Neuron (in vitro differentiated cells): ENCODE measurements around the gene ZFHX2.

Source experiments
- H2AFZ ChIP-seq: one replicate; pipeline ENCODE4 v1.6.1; 2013; ENCODE audit warnings: low read depth, mild to moderate bottlenecking, inconsistent platforms, low read length, moderate library complexity
- H3K27me3 ChIP-seq: one replicate; pipeline ENCODE4 v1.6.1; 2013; ENCODE audit warnings: low read length; ENCODE audit not compliant: insufficient read depth
- H3K36me3 ChIP-seq: one replicate; pipeline ENCODE4 v1.6.1; 2013; ENCODE audit warnings: low read length; ENCODE audit not compliant: insufficient read depth
- H3K4me1 ChIP-seq: one replicate; pipeline ENCODE4 v1.6.1; 2013; ENCODE audit warnings: low read length; ENCODE audit not compliant: insufficient read depth
- H3K4me3 ChIP-seq: 2 replicates; pipeline ENCODE4 v1.5.1; 2013; ENCODE audit warnings: mild to moderate bottlenecking, low read length, moderate library complexity
- H3K9me3 ChIP-seq: one replicate; pipeline ENCODE4 v1.6.1; 2013; ENCODE audit warnings: low read length

ZFHX2 gene

GRCh38 chr14:23492618-23493272 lies 58.8 kb downstream of the ZFHX2 start:
- H3K9me3 ChIP-seq: no peaks in the 10 kb centered on the region
- no peak overlapping the region for H2AFZ ChIP-seq
- H3K36me3 ChIP-seq: no peaks in the 10 kb centered on the region
- H3K27me3 ChIP-seq: no peaks in the 10 kb centered on the region
- H3K4me3 ChIP-seq: no peak overlapping the region
- H3K4me1 ChIP-seq: peaks cover 9% of the 10 kb centered on the region

- Histone ChIP-seq H3K9me3 (no peaks in the 10 kb centered on the region), H3K27me3 (no peaks in the 10 kb centered on the region), H2AFZ (no peak overlapping the region), H3K4me1 (peaks cover 6% of the 10 kb centered on the region), H3K36me3 (peaks cover 2% of the 10 kb centered on the region), H3K4me3 (no peak overlapping the region)
Measured at GRCh38 chr14:23487216-23487615, 64.3 kb downstream of the ZFHX2 start.

GRCh38 chr14:23486036-23486435 lies 65.5 kb downstream of the ZFHX2 start:
- Histone ChIP-seq H3K4me3 (no peak overlapping the region), H2AFZ (no peak overlapping the region), H3K27me3 (no peaks in the 10 kb centered on the region), H3K36me3 (peaks cover 2% of the 10 kb centered on the region), H3K4me1 (peaks cover 13% of the 10 kb centered on the region), H3K9me3 (no peaks in the 10 kb centered on the region)

GRCh38 chr14:23485326-23485725 lies 66.2 kb downstream of the ZFHX2 start:
- Histone ChIP-seq H3K36me3 (peaks cover 2% of the 10 kb centered on the region), H3K4me1 (peaks cover 13% of the 10 kb centered on the region), H3K9me3 (no peaks in the 10 kb centered on the region), H3K27me3 (no peaks in the 10 kb centered on the region), H3K4me3 (no peak overlapping the region), H2AFZ (no peak overlapping the region)

GRCh38 chr14:23483236-23483854 lies 68.2 kb downstream of the ZFHX2 start:
- H3K4me1 ChIP-seq: peaks cover 13% of the 10 kb centered on the region
- no peak overlapping the region for H3K4me3 ChIP-seq
- H3K36me3 ChIP-seq: peaks cover 6% of the 10 kb centered on the region
- H3K27me3 ChIP-seq: no peaks in the 10 kb centered on the region
- no peaks in the 10 kb centered on the region for H3K9me3 ChIP-seq
- H2AFZ ChIP-seq: no peak overlapping the region

- Histone ChIP-seq H3K36me3 (peaks cover 10% of the 10 kb centered on the region), H3K4me3 (no peak overlapping the region), H3K9me3 (no peaks in the 10 kb centered on the region), H3K4me1 (peaks cover 13% of the 10 kb centered on the region), H2AFZ (no peak overlapping the region), H3K27me3 (no peaks in the 10 kb centered on the region)
Measured at GRCh38 chr14:23482823-23483148, 68.8 kb downstream of the ZFHX2 start.

GRCh38 chr14:23481979-23482822 lies 69.4 kb downstream of the ZFHX2 start:
- Histone ChIP-seq H3K36me3 (peaks cover 16% of the 10 kb centered on the region), H3K4me3 (no peak overlapping the region), H2AFZ (no peak overlapping the region), H3K4me1 (peaks cover 13% of the 10 kb centered on the region), H3K9me3 (no peaks in the 10 kb centered on the region), H3K27me3 (no peaks in the 10 kb centered on the region)

GRCh38 chr14:23481362-23481970 lies 70.1 kb downstream of the ZFHX2 start:
- Histone ChIP-seq H2AFZ (no peak overlapping the region), H3K4me3 (no peak overlapping the region)

GRCh38 chr14:23478109-23478759 lies 73.3 kb downstream of the ZFHX2 start:
- H3K9me3 ChIP-seq: no peaks in the 10 kb centered on the region
- no peak overlapping the region for H2AFZ ChIP-seq
- H3K4me3 ChIP-seq: no peak overlapping the region
- H3K27me3 ChIP-seq: no peaks in the 10 kb centered on the region
- peaks cover 11% of the 10 kb centered on the region for H3K4me1 ChIP-seq
- H3K36me3 ChIP-seq: peaks cover 45% of the 10 kb centered on the region

More at GRCh38 chr14:23481362-23481970, 70.1 kb downstream of the ZFHX2 start:
- Histone ChIP-seq H3K27me3 (no peaks in the 10 kb centered on the region), H3K36me3 (peaks cover 24% of the 10 kb centered on the region), H3K9me3 (no peaks in the 10 kb centered on the region), H3K4me1 (peaks cover 13% of the 10 kb centered on the region)

- Histone ChIP-seq H3K4me3 (peak overlapping the region; percentile 90), H2AFZ (no peak overlapping the region), H3K9me3 (no peaks in the 10 kb centered on the region), H3K27me3 (no peaks in the 10 kb centered on the region), H3K36me3 (peaks cover 35% of the 10 kb centered on the region), H3K4me1 (peaks cover 8% of the 10 kb centered on the region)
Measured at GRCh38 chr14:23470947-23471346, 80.6 kb downstream of the ZFHX2 start.
